ENCODE results near the gene THOP1. TPM values are rescaled to one million over a fixed set of nuclear protein-coding genes. Genes with fewer than 3 reads are reported as not detected.

The THOP1 gene
- total and polyA plus RNA-seq, 2 donors from 2014 or later: 36.8 to 42.9 TPM

DNA sequence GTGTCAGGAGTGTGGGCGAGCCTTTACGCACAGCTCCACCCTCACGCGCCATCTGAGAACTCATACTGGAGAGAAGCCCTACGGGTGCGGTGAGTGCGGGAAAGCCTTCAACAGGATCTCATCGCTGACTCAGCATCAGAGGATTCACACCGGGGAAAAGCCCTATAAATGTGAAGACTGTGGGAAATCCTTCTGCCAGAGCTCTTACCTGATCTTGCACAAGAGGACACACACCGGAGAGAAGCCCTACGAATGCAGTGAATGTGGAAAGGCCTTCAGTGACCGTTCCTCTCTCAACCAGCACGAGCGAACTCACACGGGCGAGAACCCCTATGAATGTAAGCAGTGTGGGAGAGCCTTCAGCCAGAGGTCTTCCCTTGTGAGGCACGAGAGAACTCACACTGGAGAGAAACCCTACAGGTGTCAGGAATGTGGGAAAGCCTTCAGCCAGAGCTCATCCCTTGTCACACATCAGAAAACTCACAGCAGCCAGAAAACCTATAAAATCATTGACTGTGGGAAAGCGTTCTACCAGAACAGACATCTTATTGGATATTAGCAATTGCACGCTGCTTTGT, 49.1 kb downstream of the THOP1 start:
- TF ChIP-seq, protein P1, sequence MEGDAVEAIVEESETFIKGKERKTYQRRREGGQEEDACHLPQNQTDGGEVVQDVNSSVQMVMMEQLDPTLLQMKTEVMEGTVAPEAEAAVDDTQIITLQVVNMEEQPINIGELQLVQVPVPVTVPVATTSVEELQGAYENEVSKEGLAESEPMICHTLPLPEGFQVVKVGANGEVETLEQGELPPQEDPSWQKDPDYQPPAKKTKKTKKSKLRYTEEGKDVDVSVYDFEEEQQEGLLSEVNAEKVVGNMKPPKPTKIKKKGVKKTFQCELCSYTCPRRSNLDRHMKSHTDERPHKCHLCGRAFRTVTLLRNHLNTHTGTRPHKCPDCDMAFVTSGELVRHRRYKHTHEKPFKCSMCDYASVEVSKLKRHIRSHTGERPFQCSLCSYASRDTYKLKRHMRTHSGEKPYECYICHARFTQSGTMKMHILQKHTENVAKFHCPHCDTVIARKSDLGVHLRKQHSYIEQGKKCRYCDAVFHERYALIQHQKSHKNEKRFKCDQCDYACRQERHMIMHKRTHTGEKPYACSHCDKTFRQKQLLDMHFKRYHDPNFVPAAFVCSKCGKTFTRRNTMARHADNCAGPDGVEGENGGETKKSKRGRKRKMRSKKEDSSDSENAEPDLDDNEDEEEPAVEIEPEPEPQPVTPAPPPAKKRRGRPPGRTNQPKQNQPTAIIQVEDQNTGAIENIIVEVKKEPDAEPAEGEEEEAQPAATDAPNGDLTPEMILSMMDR (IDR thresholded peaks at IDR 0.05; ENCODE audit: borderline replicate concordance, extremely low read depth, insufficient read depth): no peak

DNA sequence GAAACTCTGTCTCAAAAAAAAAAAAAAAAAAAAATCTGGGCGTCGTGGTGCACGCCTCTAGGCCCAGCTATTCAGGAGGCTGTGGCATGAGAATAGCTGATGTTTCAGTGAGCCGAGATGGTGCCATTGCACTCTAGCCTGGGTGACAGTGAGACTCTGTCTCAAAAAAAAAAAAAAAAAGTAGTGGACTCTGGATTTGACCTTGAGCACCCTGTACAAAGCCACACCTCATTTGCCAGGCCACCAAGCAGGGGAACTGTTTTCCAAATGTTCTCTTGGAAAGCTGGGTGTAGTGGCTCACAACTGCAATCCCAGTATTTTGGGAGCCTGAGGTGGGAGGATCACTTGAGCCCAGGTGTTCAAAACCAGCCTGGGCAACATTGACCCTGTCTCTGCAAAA, 52.1 kb downstream of the THOP1 start:
- no peak for DNase-seq
- no peak overlapping the region for H3K4me3 ChIP-seq (ENCODE audit: low read length in 3 of 3)
- no peak overlapping the region for H3K9ac ChIP-seq (ENCODE audit: low read length in 3 of 3)
- H3K27me3 ChIP-seq (ENCODE audit: control insufficient read depth, insufficient read depth, low read length): no peaks in the 10 kb centered on the region
- no peak for FAIRE-seq
- H3K4me1 ChIP-seq (ENCODE audit: control insufficient read depth in 2 of 3, insufficient read depth in 2 of 3, low read depth in 1 of 3, low read length in 3 of 3): peaks cover 0 to 3% (median 0%) of the 10 kb centered on the region in 3 donors
- no peak overlapping the region for H3K27ac ChIP-seq (ENCODE audit: low read depth in 2 of 2, low read length in 2 of 2)
- peaks cover 3 to 41% (median 11%) of the 10 kb centered on the region in 3 donors for H3K9me3 ChIP-seq (ENCODE audit: control insufficient read depth in 2 of 3, insufficient read depth in 1 of 3, low read length in 3 of 3)
- TF ChIP-seq, protein P1 (IDR thresholded peaks at IDR 0.05; ENCODE audit: borderline replicate concordance, extremely low read depth, insufficient read depth): no peak
- peaks cover 11 to 23% (median 18%) of the 10 kb centered on the region in 3 donors for H3K36me3 ChIP-seq (ENCODE audit: control insufficient read depth in 2 of 3, insufficient read depth in 3 of 3, low read length in 3 of 3)
- intact Hi-C loops (cut with DNase I): no loop called here

More for the DNA sequence above, 49.1 kb downstream of the THOP1 start:
- Histone ChIP-seq H3K27me3 (ENCODE audit: control insufficient read depth, insufficient read depth, low read length) (no peaks in the 10 kb centered on the region), H3K4me3 (ENCODE audit: low read length in 3 of 3) (peak overlapping the region in 1 of 3 donors; percentile 20), H3K36me3 (ENCODE audit: control insufficient read depth in 2 of 3, insufficient read depth in 3 of 3, low read length in 3 of 3) (peaks cover 15 to 26% (median 21%) of the 10 kb centered on the region in 3 donors), H3K4me1 (ENCODE audit: control insufficient read depth in 2 of 3, insufficient read depth in 2 of 3, low read depth in 1 of 3, low read length in 3 of 3) (no peaks in the 10 kb centered on the region), H3K9ac (ENCODE audit: low read length in 3 of 3) (no peak overlapping the region), H3K9me3 (ENCODE audit: control insufficient read depth in 2 of 3, insufficient read depth in 1 of 3, low read length in 3 of 3) (peaks cover 5 to 54% (median 11%) of the 10 kb centered on the region in 3 donors), H3K27ac (ENCODE audit: low read depth in 2 of 2, low read length in 2 of 2) (no peak overlapping the region)
- FAIRE-seq: no peak
- no peak for DNase-seq
- intact Hi-C loops (cut with DNase I): no loop called here

DNA sequence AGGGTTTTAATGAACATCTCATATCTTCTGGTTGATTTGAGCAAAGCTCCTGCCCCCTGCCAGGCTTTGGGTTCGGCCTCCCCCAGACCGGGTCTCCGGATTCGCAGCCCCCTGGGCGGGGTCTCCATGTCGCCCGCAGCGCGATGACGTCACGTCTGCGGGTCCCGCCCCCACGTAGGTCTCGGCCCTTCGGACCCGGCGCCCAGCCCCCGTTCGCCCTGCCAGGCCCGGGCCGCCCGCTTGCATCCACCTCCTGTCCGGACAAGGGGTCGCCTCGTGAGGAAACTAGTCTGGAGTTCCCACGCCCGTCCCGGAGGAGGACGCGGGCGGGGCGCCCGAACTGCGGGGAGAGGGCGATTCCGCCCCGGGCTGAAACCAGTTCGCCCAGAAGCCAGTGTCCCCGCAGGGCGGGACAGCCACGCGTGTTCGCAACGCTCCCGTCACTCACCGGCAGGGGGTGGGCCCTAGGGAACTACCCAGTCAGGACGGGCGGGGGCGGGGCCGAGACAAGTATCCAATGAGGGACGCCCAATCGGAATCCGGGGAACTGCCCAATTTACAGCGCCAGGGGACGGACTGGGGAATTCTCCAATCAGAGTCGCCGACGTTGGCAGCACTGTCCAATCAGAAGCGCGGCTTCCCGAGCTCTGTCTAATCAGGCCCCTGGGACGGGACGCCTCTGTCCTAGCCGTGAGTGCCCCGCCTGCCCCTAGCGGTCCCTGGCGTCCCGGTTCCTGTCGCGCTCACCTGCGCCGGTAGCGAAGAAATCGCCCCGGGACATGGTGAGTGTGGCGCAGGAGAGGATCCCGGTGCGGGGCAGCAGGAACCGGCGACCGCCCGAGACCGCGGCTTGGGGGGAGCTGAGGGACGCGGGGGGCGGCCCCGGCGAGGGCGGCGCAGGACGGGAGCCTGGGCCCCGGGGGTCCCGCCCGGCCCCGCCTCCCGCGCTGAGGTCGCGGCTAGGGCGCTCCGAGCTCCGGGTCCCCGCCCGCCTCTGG, 55.8 kb downstream of the THOP1 start, which contains the start of gene ZNF555:
ZNF555 (plus strand) TSS at position 682 of the 998 bp plus-strand sequence; CDS start at position 780, 98 bp downstream.
- TF ChIP-seq, protein P1 (IDR thresholded peaks at IDR 0.05; ENCODE audit: borderline replicate concordance, extremely low read depth, insufficient read depth): peak; percentile 49
- Histone ChIP-seq H3K9me3 (ENCODE audit: control insufficient read depth in 2 of 3, insufficient read depth in 1 of 3, low read length in 3 of 3) (peaks cover 0 to 7% (median 0%) of the 10 kb centered on the region in 3 donors), H3K9ac (ENCODE audit: low read length in 3 of 3) (peak within 1 kb of the TSS; percentile 55 to 75 (median 69)), H3K27ac (ENCODE audit: low read depth in 2 of 2, low read length in 2 of 2) (peak within 1 kb of the TSS; percentile 91 to 93), H3K27me3 (ENCODE audit: control insufficient read depth, insufficient read depth, low read length) (no peaks in the 10 kb centered on the region), H3K4me3 (ENCODE audit: low read length in 3 of 3) (peak within 1 kb of the TSS; percentile 70 to 79 (median 77)), H3K36me3 (ENCODE audit: control insufficient read depth in 2 of 3, insufficient read depth in 3 of 3, low read length in 3 of 3) (peaks cover 0 to 4% (median 0%) of the 10 kb centered on the region in 3 donors), H3K4me1 (ENCODE audit: control insufficient read depth in 2 of 3, insufficient read depth in 2 of 3, low read depth in 1 of 3, low read length in 3 of 3) (peaks cover 0 to 6% (median 0%) of the 10 kb centered on the region in 3 donors)
- peak; percentile 94 for FAIRE-seq
- intact Hi-C loops (cut with DNase I): no loop called here
- peak; percentile 99 to 100 (median 100) for DNase-seq
